GM19099 (cell line): Measurements from ENCODE around the gene OFD1.
A peak's percentile ranks its signal among the peaks of the same experiment; 100 is the strongest.

ENCODE experiments used
- POLR2A ChIP-seq: IDR thresholded peaks from 3 replicates; pipeline ENCODE4 v1.6.1; 2011; ENCODE audit warnings: low read depth; ENCODE audit not compliant: insufficient read length; ENCODE audit errors: extremely low read depth

The OFD1 gene

DNA sequence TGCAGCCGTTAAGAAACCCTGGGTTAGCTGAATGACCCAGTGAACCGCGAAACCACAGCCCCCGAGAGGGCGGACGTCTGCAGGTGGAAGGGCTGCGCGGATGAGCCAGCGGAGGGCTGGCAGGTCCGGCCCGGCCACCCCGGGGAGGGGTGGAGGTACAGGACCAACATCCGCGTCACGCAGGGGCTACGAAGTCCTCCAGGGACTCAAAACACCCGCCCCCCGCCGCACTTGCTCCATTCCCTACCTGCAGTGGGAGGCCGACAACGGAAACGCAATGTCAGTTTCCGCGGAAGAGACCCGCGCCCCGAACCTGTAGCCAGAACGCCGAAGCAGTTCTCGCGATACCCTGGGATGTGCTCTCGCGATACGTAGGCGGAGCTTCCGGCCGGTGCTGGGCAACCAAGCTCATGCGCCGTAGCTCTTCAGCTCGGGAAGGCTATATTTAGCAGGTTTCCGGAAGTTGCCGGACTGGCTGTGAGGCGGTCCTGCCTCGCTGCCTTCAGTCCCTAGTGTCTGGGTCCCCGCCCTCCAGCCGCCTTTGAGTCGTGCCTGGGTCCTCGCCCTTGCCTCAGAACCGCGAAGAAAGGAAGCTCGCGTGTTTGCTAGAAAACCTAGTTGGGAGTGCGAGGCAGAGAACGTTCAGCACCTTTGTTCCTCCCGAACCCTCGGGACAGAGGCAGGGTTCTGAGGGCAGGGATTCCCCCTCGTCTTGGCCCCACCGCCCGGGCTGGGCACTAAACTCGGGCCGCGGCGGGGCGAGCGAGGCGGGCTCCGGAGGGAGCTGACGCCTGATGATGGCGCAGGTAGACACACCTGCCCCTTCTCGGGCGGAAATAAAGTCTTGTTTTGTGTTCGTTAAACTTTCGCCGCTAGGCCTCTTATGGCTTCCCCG, at the start of gene OFD1, which contains the start of gene TRAPPC2:
TSS of gene OFD1 (plus strand) at position 471 of the 895 bp plus-strand sequence. CDS start at position 795, 324 bp downstream.
TSS of gene TRAPPC2 (minus strand) at position 343 of the 895 bp plus-strand sequence. CDS start 14,657 bp downstream, outside the sequence.
- peak; percentile 83 for TF ChIP-seq POLR2A

GRCh38 chrX:13685126-13685763, 49.3 kb upstream of the OFD1 start:
- no peak for TF ChIP-seq POLR2A

DNA sequence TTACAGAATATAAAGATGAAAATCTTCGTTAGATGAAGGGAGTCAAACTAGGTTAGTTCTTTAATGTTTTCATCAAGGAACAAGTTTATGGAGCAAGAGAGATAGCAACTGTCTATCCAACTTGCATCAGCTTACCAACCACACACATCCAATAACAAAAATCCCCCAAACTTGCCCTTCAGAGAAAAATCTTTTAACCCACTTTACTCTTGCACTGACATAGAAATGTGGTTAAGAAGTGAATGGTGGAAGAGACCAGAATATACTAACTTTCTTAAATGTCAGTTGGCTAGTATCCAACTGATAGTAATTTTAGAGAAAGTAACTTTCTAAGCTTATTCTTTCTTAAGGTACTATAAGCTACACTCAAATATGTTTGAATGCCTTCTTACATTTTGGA, 47.3 kb upstream of the OFD1 start:
- no peak for TF ChIP-seq POLR2A

- TF ChIP-seq POLR2A, result no peak
These were observed 46.1 kb upstream of the OFD1 start for GRCh38 chrX:13688384-13688957.

- peak; percentile 91 for TF ChIP-seq POLR2A
These were observed 45.4 kb upstream of the OFD1 start, which contains the start of gene RAB9A for GRCh38 chrX:13688958-13689740. Gene RAB9A, plus strand, starts transcription at chrX:13689128. Its CDS starts 19,619 bp downstream, at chrX:13708747.

- no peak for TF ChIP-seq POLR2A
These were observed 44.8 kb upstream of the OFD1 start for GRCh38 chrX:13689741-13690211.

- no peak for TF ChIP-seq POLR2A
These were observed 43.7 kb upstream of the OFD1 start for GRCh38 chrX:13690836-13691235.

- TF ChIP-seq POLR2A, result peak; percentile 7
These were observed 42.6 kb upstream of the OFD1 start for GRCh38 chrX:13691841-13692371.

DNA sequence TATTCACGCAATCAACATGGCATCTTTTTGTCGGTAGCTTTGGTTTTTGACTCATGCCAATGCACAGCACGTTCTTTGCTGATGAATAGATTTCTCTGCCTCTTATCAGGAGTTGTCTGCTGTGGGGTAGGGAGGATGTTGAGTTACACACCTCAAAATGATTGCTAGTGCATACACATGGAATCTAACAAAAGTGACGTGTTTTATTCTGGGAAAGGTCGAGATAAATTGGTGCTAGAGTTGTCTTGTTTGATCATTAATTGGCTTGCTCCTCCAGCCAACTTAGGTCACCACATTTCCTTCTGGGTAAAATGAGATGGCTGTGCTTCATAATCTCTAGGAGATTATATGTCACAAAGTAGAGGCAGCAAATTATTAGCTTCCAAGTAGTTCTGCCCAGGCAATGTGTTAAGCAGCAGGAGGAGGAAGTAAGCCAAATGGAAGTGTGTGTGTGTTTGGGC, 41.7 kb upstream of the OFD1 start:
- no peak for TF ChIP-seq POLR2A

GRCh38 chrX:13693341-13693961, 41.1 kb upstream of the OFD1 start:
- TF ChIP-seq POLR2A, result no peak

DNA sequence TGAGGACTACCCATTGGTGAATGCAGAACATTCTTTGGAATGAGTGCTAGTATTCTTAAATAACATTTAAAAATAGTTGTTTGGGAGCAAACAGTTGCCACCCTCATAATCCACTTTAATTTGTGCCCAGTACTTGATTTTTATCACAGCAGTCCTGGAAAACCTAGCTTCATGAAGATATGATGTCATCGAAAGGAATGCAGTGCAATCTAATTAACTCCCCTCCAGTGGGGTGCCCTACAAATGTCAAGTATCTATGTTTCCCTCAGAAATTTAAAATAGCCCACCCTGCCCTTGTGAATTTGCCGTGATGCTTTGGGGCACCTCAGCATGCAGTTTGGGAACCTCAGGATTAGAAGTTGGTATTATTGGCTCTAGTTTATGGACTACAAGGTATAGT, 40.2 kb upstream of the OFD1 start:
- no peak for TF ChIP-seq POLR2A

DNA sequence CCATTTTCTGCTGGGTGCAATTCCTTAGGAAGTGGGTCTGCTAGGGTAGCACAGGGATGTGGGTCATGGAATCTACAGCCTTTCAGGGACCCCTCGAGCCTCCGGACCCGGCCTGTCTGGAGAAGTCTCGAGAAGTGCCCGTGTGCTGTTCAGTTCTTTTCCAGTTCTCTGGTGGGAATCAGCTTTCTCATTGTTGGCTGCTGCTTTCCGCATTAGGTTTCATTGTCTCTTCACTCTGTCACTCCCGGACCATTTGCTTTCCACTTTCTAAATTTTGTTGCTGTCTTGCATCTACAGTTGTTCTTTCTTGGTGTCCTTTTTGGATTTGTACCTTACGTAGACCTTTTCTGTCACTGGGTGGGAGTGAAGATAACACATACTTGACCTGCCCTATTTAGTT, 39.6 kb upstream of the OFD1 start:
- TF ChIP-seq POLR2A, result no peak

- TF ChIP-seq POLR2A, result no peak
These were observed 38.9 kb upstream of the OFD1 start for GRCh38 chrX:13695601-13696115.
